Skin of body (tissue), 2 donors: ENCODE data around the gene ZSCAN12. TPM values are rescaled to one million over a fixed set of nuclear protein-coding genes. Genes with fewer than 3 reads are reported as not detected.

ENCODE experiments used
- DNase-seq: peaks from one replicate; lab custom pipeline; 2025; lab: John Stamatoyannopoulos, UW
- total RNA-seq: library from RNA; depleted of rRNA; stranded (reverse); fragments of >200 nt; gene quantifications from one replicate; pipeline ENCODE4 v1.2.3, GENCODE V29; 2014

The ZSCAN12 gene
- total RNA-seq, 1 donor from 2014 or later = 8.1 TPM

- DNase-seq = peak; percentile 1
Observed at GRCh38 chr6:28354688-28355554, 44.6 kb downstream of the ZSCAN12 start.

GRCh38 chr6:28353981-28354676 is 45.4 kb downstream of the ZSCAN12 start:
- no peak for DNase-seq

- no peak for DNase-seq
Observed at GRCh38 chr6:28353356-28353755, 46.2 kb downstream of the ZSCAN12 start.

- DNase-seq = no peak
Observed at GRCh38 chr6:28351493-28351925, 48.0 kb downstream of the ZSCAN12 start.

- no peak for DNase-seq
Observed at GRCh38 chr6:28351087-28351486, 48.5 kb downstream of the ZSCAN12 start.

- DNase-seq = peak; percentile 57
Observed at GRCh38 chr6:28349892-28350737, 49.4 kb downstream of the ZSCAN12 start, which contains the start of gene ZKSCAN3. Gene ZKSCAN3 (plus strand): TSS chr6:28349947. CDS start chr6:28359587, 9,640 bp downstream.

GRCh38 chr6:28349344-28349891 is 50.1 kb downstream of the ZSCAN12 start:
- no peak for DNase-seq

- DNase-seq = no peak
Observed at GRCh38 chr6:28347119-28347518, 52.4 kb downstream of the ZSCAN12 start.

GRCh38 chr6:28345201-28345600 is 54.3 kb downstream of the ZSCAN12 start:
- no peak for DNase-seq

GRCh38 chr6:28343898-28344677 is 55.5 kb downstream of the ZSCAN12 start:
- DNase-seq = no peak

GRCh38 chr6:28340310-28341095 is 59.0 kb downstream of the ZSCAN12 start:
- no peak for DNase-seq

GRCh38 chr6:28337121-28337520 is 62.4 kb downstream of the ZSCAN12 start:
- DNase-seq = no peak

- peak; percentile 78 for DNase-seq
Observed at GRCh38 chr6:28336284-28337120, 63.0 kb downstream of the ZSCAN12 start.

GRCh38 chr6:28335564-28336283 is 63.8 kb downstream of the ZSCAN12 start, which contains the start of gene ZSCAN31:
Gene ZSCAN31 (minus strand): TSS chr6:28336148. CDS start chr6:28329683, 6,465 bp downstream.
- DNase-seq = peak; percentile 98

GRCh38 chr6:28335040-28335563 is 64.4 kb downstream of the ZSCAN12 start:
- no peak for DNase-seq

- DNase-seq = peak; percentile 20
Observed at GRCh38 chr6:28334286-28335039, 65.1 kb downstream of the ZSCAN12 start.

GRCh38 chr6:28333599-28334018 is 65.9 kb downstream of the ZSCAN12 start:
- no peak for DNase-seq
